ENCODE results near the gene SMIM44. TPM values are rescaled to one million over a fixed set of nuclear protein-coding genes. Genes with fewer than 3 reads are reported as not detected.

Gene SMIM44
- total RNA-seq, 1 donor from 2014 or later = not detected

DNA sequence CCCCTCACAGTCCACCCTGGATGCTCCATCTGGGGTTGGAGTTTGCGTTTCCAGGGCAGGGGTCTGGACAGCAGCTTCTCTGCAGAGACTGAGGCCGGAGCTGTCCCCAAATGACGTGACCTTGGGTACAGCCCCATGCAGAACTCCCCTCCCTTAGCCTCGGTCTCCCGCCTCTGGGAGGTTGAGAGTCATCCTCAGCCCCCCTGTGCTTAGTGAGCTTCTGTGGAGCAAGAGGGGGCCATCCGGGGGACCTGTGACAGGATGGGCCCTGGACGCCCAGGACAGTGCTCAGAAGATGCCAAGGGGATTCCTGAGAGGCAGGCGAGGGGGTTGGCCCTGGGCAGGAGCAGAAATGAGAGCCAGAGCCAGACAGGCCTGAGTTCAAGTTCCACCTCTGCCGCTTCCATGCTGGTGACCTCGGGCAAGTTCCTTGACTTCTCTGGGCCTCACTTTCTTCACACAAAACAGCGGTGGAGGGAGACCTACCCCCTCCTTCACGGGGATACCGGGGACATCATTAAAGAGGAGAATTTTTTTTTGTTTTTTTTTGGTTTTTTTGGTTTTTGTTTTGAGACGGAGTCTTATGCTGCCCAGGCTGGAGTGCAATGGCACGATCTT is 23.2 kb downstream of the SMIM44 start:
- H3K4me3 Mint-ChIP-seq = no peak overlapping the region
- H3K27ac Mint-ChIP-seq (ENCODE audit: unreplicated experiment) = no peak overlapping the region
- no peak for DNase-seq (ENCODE audit: low read depth, low spot score)
- H3K4me1 Mint-ChIP-seq = peaks cover 19% of the 10 kb centered on the region
- TF ChIP-seq, protein P1, sequence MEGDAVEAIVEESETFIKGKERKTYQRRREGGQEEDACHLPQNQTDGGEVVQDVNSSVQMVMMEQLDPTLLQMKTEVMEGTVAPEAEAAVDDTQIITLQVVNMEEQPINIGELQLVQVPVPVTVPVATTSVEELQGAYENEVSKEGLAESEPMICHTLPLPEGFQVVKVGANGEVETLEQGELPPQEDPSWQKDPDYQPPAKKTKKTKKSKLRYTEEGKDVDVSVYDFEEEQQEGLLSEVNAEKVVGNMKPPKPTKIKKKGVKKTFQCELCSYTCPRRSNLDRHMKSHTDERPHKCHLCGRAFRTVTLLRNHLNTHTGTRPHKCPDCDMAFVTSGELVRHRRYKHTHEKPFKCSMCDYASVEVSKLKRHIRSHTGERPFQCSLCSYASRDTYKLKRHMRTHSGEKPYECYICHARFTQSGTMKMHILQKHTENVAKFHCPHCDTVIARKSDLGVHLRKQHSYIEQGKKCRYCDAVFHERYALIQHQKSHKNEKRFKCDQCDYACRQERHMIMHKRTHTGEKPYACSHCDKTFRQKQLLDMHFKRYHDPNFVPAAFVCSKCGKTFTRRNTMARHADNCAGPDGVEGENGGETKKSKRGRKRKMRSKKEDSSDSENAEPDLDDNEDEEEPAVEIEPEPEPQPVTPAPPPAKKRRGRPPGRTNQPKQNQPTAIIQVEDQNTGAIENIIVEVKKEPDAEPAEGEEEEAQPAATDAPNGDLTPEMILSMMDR (conservative IDR thresholded peaks at IDR 0.05) = no peak
- H3K27me3 Mint-ChIP-seq (ENCODE audit: low read depth) = peaks cover 72% of the 10 kb centered on the region
- no peaks in the 10 kb centered on the region for H3K36me3 Mint-ChIP-seq (ENCODE audit: low read depth)
- H3K9me3 Mint-ChIP-seq = no peaks in the 10 kb centered on the region

DNA sequence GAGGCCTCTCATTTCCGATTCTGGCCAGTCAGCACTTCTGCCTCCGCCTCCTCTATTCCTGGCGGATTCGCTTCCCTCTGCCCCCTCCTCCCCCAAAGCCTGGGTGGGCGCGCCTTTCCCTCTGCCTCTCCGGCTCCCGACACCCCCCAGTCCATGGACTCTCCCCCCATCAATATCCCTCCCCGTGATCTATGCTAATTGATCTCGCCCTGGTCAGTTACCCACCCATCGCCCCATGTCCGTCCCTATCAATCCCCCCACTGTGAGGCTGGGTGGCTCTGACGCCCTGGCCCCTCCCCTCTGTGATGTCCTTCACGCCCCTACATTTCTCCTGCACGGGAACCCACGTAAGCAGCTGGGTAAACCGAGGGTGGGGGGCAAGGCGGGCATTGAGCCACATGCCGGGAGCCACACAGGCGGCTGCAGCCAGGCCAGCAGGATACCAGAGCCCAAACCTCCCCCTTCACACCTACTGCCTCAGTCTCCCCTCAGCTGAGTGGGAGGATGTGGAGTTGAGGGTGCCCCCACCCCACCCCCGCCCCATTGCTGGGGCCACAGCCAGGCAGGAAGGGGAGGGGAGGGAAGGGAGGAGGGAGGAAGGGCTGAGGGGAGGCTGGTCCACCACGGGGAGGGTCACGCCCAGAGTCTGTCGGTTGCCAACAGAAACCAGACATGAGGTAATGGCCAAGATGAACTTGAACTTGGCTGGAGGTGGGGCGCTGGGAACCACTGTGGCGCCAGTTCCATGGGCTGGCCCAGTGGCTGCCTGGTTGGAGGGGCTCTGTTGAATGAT is 24.0 kb downstream of the SMIM44 start:
- Mint-ChIP-seq H3K9me3 (no peaks in the 10 kb centered on the region), H3K4me1 (peaks cover 19% of the 10 kb centered on the region), H3K27ac (ENCODE audit: unreplicated experiment) (no peak overlapping the region), H3K27me3 (ENCODE audit: low read depth) (peaks cover 66% of the 10 kb centered on the region), H3K4me3 (peak overlapping the region; percentile 41), H3K36me3 (ENCODE audit: low read depth) (no peaks in the 10 kb centered on the region)
- DNase-seq (ENCODE audit: low read depth, low spot score) = no peak
- TF ChIP-seq, protein P1 (conservative IDR thresholded peaks at IDR 0.05) = no peak

DNA sequence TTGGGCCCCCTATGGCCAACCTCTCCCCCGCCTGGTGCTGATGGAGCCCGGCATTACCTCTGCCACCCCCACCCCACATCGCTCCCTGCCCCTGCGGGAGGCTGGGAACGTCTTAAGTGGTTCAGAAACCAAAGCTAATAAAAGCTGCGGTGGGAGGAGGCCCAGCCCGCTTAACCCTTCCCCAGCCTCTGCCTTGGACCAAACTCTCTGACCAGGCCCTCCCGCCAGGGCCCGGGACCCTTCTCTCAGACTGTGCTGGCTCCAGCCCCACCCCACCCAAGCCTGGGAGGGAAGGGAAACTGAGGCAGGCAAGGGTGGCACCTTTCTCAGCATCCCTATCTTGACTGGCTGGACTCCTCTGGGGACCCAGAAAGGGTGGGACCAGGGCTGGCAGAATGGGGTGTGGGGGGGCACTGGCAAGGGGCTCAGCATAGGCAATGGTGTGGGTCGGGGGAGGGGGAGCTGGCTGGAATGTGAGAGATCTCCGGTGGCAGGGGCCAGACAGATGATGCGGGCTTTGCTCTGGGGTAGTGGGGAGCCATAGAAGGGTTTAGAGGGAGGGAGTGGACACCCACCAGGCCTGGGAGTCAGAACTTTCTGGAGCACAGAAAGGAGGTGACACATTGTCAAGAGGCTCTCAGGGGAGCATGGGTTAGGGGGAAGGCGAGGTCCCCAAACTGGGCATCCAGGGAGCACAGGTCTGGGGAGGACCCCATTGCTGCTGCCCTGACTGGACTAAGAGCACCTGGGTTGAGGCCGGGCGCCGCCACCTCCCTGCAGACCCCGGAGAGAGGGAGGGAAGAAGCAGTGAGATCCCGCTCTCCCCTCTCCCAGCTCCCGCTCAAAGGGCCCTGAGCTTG is 24.8 kb downstream of the SMIM44 start:
- no peak for DNase-seq (ENCODE audit: low read depth, low spot score)
- no peaks in the 10 kb centered on the region for H3K36me3 Mint-ChIP-seq (ENCODE audit: low read depth)
- no peak overlapping the region for H3K4me3 Mint-ChIP-seq
- H3K4me1 Mint-ChIP-seq = peaks cover 19% of the 10 kb centered on the region
- peaks cover 66% of the 10 kb centered on the region for H3K27me3 Mint-ChIP-seq (ENCODE audit: low read depth)
- no peaks in the 10 kb centered on the region for H3K9me3 Mint-ChIP-seq
- TF ChIP-seq, protein P1 (conservative IDR thresholded peaks at IDR 0.05) = no peak
- no peak overlapping the region for H3K27ac Mint-ChIP-seq (ENCODE audit: unreplicated experiment)

DNA sequence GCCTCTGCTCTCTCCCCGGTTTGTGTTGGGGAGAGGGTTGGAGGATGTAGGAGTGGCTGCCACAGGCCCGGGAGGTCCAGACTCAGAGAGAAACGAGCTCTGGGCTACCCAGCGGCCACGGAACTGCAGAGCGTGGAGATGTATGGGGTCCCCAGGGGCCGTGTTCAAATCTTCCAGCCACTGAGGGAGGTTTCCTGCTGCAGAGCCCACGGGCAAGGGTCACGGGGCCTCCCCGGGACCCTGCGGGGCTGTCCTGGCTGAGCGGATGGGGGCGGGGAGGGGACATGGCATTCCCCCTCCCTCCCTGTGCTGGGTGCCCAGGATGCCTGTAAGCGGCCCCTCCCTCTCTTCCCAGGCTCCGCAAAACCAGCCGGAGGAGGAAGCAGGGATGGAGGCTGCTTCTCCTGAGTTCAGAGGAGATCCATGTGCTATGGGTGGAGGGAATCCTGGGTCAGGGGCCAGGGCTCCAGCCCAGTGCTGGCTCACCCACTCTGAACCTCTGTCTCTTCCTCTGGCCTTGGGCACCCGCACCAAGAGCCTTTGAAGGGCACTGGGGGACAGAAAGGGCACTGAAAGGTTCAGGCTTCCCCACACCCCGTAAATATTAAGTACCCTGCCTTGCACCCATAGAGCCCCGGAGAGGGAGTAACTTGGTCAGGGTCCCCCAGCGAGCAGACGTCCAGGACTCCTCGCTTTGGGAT is 25.6 kb downstream of the SMIM44 start:
- H3K4me3 Mint-ChIP-seq = no peak overlapping the region
- no peaks in the 10 kb centered on the region for H3K36me3 Mint-ChIP-seq (ENCODE audit: low read depth)
- no peaks in the 10 kb centered on the region for H3K9me3 Mint-ChIP-seq
- H3K4me1 Mint-ChIP-seq = peaks cover 16% of the 10 kb centered on the region
- TF ChIP-seq, protein P1 (conservative IDR thresholded peaks at IDR 0.05) = no peak
- peaks cover 67% of the 10 kb centered on the region for H3K27me3 Mint-ChIP-seq (ENCODE audit: low read depth)
- no peak for DNase-seq (ENCODE audit: low read depth, low spot score)
- H3K27ac Mint-ChIP-seq (ENCODE audit: unreplicated experiment) = no peak overlapping the region

DNA sequence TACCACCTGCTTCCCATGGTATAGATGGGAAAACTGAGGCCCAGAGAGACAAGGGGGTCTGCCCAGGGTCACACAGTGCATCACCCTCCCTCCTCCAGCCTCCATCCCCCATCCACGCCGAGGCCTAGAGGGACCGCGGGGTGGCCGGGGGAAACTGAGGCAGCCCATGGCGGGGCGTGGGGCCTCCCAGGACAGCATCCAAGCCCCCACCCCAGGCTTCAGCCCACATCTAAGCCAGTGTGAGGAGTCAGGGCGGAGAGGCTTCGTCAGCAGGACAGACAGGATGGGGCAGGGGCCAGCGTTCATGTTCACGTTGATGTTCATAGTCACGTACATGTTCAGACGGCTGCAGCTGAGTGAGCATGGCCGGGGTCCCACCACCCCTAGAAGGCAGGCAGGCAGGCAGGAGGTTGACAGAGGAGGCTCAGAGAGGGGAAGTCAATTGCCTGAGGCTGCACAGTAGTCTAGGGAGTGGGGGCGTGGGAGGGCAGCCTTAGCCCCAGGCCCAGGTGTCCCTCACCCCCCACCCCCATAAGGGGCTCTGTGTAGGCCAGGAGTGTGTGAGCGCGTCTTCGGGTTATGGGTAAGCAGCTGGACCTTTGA is 26.2 kb downstream of the SMIM44 start:
- H3K4me1 Mint-ChIP-seq = peaks cover 14% of the 10 kb centered on the region
- no peak overlapping the region for H3K4me3 Mint-ChIP-seq
- H3K9me3 Mint-ChIP-seq = no peaks in the 10 kb centered on the region
- no peak for DNase-seq (ENCODE audit: low read depth, low spot score)
- TF ChIP-seq, protein P1 (conservative IDR thresholded peaks at IDR 0.05) = no peak
- no peaks in the 10 kb centered on the region for H3K36me3 Mint-ChIP-seq (ENCODE audit: low read depth)
- peaks cover 62% of the 10 kb centered on the region for H3K27me3 Mint-ChIP-seq (ENCODE audit: low read depth)
- no peak overlapping the region for H3K27ac Mint-ChIP-seq (ENCODE audit: unreplicated experiment)

Measured in neural crest cell (in vitro differentiated cells).